Spleen (tissue), 11 donors: ENCODE results near the gene PNPO. TPM values are rescaled to one million over a fixed set of nuclear protein-coding genes. Genes with fewer than 3 reads are reported as not detected.

Experiments
- DNase-seq: peaks from one replicate; pipeline ENCODE4 v3.0.0-alpha.2; 2020
- H3K27ac ChIP-seq, 8 donors: fragments of 200-600 bp; sonication (generic) in 7 of 8; 1 replicate in 4 of 8; 2 replicates in 4 of 8; pipeline versions ENCODE4 v1.5.0 to v1.8.0; 2016 to 2021; ENCODE audit warnings: inconsistent platforms in 4 of 8, mild to moderate bottlenecking in 4 of 8, moderate library complexity in 1 of 8
- H3K27me3 ChIP-seq, 7 donors: fragments of 200-600 bp; sonication (generic) in 6 of 7; replicated peaks in 1 of 7; 1 replicate in 4 of 7; 2 replicates in 3 of 7; pipeline versions ENCODE4 v1.5.0 to v1.8.0; 2016 to 2021; ENCODE audit warnings: inconsistent platforms in 3 of 7, mild to moderate bottlenecking in 1 of 7
- H3K36me3 ChIP-seq, 6 donors: fragments of 200-600 bp; sonication (generic) in 5 of 6; 1 replicate in 4 of 6; 2 replicates in 2 of 6; pipeline versions ENCODE4 v1.5.0 to v1.8.0; 2016 to 2021; ENCODE audit warnings: inconsistent platforms in 2 of 6
- H3K4me1 ChIP-seq, 6 donors: fragments of 200-600 bp; sonication (generic) in 5 of 6; 1 replicate in 3 of 6; 2 replicates in 3 of 6; pipeline versions ENCODE4 v1.5.0 to v1.8.0; 2016 to 2021; ENCODE audit warnings: inconsistent platforms in 3 of 6
- H3K4me3 ChIP-seq, 8 donors: fragments of 200-600 bp; sonication (generic) in 7 of 8; 1 replicate in 4 of 8; 2 replicates in 4 of 8; pipeline versions ENCODE4 v1.5.0 to v1.8.0; 2016 to 2021; ENCODE audit warnings: inconsistent platforms in 4 of 8, mild to moderate bottlenecking in 4 of 8, moderate library complexity in 2 of 8
- H3K9me3 ChIP-seq, 8 donors: fragments of 200-600 bp; sonication (generic) in 7 of 8; 1 replicate in 4 of 8; 2 replicates in 4 of 8; pipeline versions ENCODE4 v1.5.0 to v1.8.0; 2016 to 2021; ENCODE audit warnings: inconsistent platforms in 4 of 8
- POLR2A ChIP-seq, 3 donors: fragments of 450-650 bp; IDR thresholded peaks; one replicate each; pipeline ENCODE4 v1.5.1; 2017; ENCODE audit warnings: antibody characterized with exemption in 3 of 3, mild to moderate bottlenecking in 1 of 3
- POLR2AphosphoS5 ChIP-seq, 3 donors: sonication (generic); formaldehyde crosslinking; IDR thresholded peaks; one replicate each; pipeline ENCODE4 v1.5.1; 2017; ENCODE audit warnings: antibody characterized with exemption in 3 of 3
- WGBS, 5 donors: extraction: QIAGEN DNeasy Blood & Tissue Kit in 3 of 5; methylation state at CpG; one replicate each; pipeline versions ENCODE4 v1.1.5 to v1.1.7; 2013 to 2018; 5-methylcytosine and 5-hydroxymethylcytosine counted together
- intact Hi-C: fragments of 100-400 bp; cut with DNase I; formaldehyde crosslinking; loops from one replicate; pipeline ENCODE4 v1.15.0; 2023; ENCODE audit warnings: low total_unique reads
- polyA plus RNA-seq, 3 donors: library from polyadenylated mRNA; stranded (reverse); fragments of 200-250 nt; gene quantifications; one replicate each; pipeline ENCODE4 v1.2.1, GENCODE V29; 2013
- total RNA-seq, 7 donors: library from RNA; depleted of rRNA in 3 of 7; stranded (reverse); fragments of >200 nt in 3 of 7; fragmentation: NEBNext Ultra II Directional in 4 of 7; extraction: Animal tissue kit (Norgen Biotek cat#: 25700) in 4 of 7; gene quantifications; one replicate each; pipeline versions ENCODE4 v1.1.0 to v1.2.1, GENCODE V29; 2016 to 2021
- TF ChIP-seq, protein P1 (sequence below), 11 experiments: fragments of 200-600 bp in 7 of 11; fragments of 450-650 bp in 4 of 11; sonication (generic) in 4 of 11; IDR thresholded peaks in 8 of 11; conservative IDR thresholded peaks in 3 of 11; 1 replicate in 7 of 11; 2 replicates in 4 of 11; pipeline versions ENCODE4 v1.4.0 to v1.8.0; 2016 to 2021; ENCODE audit warnings: antibody characterized with exemption in 11 of 11, inconsistent platforms in 4 of 11, mild to moderate bottlenecking in 1 of 11
- donor health status: healthy with polysubstance abuse.
- donor health status: DM: no; HTN: no; CAD: no; lungs with moderate emphysema.
- donor health status: DM: no; HTN: no; CAD: no.
- donor health status: Bipolar disorder and iron deficiency.
- donor health status: healthy.
- donor health status: DM: no; HTN: no; CAD: no.
- donor health status: DM: yes; HTN: yes; CAD: no.

PNPO gene
- total and polyA plus RNA-seq, 10 donors = 6.1 to 28.9 (median 26.6) TPM

DNA sequence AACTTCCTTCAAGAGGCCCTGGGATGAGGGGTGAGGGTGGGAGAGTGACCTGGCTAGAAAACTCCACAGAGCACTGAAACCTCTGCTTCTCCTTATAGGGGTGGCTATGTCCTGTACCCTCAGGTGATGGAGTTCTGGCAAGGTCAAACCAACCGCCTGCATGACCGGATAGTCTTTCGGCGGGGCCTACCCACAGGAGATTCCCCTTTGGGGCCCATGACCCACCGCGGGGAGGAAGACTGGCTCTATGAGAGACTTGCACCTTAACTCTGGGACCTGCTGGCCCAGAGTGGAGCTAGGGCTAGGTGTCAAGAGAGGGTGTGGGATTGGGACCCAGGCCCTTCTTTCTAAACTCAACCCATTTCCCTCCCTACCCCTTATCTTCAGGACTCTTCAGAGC lies 5.1 kb downstream of the PNPO start:
- Histone ChIP-seq H3K4me1 (peaks cover 15 to 78% (median 53%) of the 10 kb centered on the region in 6 donors), H3K27me3 (no peaks in the 10 kb centered on the region), H3K27ac (peak overlapping the region in 3 of 8 donors; percentile 34 to 57 (median 44)), H3K36me3 (peaks cover 0 to 51% (median 13%) of the 10 kb centered on the region in 6 donors), H3K9me3 (no peaks in the 10 kb centered on the region), H3K4me3 (no peak overlapping the region)
- no peak for DNase-seq
- WGBS, 5 donors = 87 to 100% (median 91%) methylated on average over 2 to 6 of the region's 6 CpGs
- intact Hi-C loops = no loop called here
- TF ChIP-seq, protein P1, sequence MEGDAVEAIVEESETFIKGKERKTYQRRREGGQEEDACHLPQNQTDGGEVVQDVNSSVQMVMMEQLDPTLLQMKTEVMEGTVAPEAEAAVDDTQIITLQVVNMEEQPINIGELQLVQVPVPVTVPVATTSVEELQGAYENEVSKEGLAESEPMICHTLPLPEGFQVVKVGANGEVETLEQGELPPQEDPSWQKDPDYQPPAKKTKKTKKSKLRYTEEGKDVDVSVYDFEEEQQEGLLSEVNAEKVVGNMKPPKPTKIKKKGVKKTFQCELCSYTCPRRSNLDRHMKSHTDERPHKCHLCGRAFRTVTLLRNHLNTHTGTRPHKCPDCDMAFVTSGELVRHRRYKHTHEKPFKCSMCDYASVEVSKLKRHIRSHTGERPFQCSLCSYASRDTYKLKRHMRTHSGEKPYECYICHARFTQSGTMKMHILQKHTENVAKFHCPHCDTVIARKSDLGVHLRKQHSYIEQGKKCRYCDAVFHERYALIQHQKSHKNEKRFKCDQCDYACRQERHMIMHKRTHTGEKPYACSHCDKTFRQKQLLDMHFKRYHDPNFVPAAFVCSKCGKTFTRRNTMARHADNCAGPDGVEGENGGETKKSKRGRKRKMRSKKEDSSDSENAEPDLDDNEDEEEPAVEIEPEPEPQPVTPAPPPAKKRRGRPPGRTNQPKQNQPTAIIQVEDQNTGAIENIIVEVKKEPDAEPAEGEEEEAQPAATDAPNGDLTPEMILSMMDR (IDR thresholded peaks at IDR 0.05 in 8 of 11, conservative IDR thresholded peaks at IDR 0.05 in 3 of 11) = no peak
- no peak for TF ChIP-seq POLR2A (IDR thresholded peaks at IDR 0.05)
- no peak for TF ChIP-seq POLR2AphosphoS5 (IDR thresholded peaks at IDR 0.05)

DNA sequence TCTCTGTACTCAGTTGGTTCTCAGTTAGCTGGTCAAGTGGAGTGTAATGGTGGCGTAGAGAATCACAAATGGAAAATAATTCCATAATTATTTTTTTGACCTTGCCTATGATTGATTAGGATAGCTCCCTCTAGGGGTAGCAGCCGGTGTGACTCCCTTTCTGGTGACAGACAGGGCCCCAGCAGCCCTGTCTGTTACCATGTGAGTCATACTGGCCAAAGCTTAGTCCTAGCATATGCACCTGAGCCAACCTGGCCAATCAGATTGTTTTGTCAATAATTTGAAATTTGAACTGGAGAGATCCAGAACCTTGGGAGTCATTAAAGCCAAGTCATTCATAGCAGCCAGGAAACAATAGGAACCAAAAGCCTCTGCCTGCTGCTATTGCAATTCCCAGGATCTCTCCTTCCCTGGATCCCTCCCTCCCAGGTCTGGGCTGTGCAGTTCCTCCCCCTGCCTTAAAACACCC lies 5.6 kb downstream of the PNPO start:
- Histone ChIP-seq H3K4me1 (peaks cover 15 to 74% (median 50%) of the 10 kb centered on the region in 6 donors), H3K27me3 (no peaks in the 10 kb centered on the region), H3K9me3 (no peaks in the 10 kb centered on the region), H3K27ac (peak overlapping the region in 1 of 8 donors; percentile 44), H3K4me3 (no peak overlapping the region), H3K36me3 (peaks cover 0 to 51% (median 13%) of the 10 kb centered on the region in 6 donors)
- WGBS, 5 donors = 21 to 37% (median 30%) methylated on average over 2 of the region's 2 CpGs
- TF ChIP-seq POLR2AphosphoS5 (IDR thresholded peaks at IDR 0.05) (no peak), POLR2A (IDR thresholded peaks at IDR 0.05) (no peak)
- TF ChIP-seq, protein P1 (IDR thresholded peaks at IDR 0.05 in 8 of 11, conservative IDR thresholded peaks at IDR 0.05 in 3 of 11) = peak; percentile 27 to 89 (median 81)
- no peak for DNase-seq
- intact Hi-C loops = no loop called here

DNA sequence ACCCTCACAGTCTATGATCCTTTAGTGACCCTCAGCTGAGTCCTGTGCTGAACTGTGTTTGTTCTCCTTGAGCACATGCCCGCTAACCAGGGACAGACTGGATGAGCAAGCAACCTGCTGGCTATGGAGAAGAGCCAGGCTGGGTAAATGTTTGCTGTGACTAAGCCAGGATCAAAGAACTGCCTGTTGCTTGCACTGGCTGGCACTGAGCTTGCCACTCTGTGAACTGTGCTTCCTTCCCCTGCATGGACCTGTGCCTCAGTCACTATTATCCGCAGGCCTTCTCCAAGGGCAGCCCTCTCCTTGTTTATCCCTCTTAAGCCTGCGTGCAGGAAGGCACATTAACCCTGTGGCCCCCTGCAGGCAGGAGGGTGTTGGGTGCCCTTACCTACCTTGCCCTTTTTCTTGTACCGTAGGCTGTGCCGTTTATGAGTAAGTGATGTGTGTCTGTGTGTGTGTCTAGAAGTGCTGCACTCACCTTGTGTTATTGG lies 7.4 kb downstream of the PNPO start:
- Histone ChIP-seq H3K36me3 (peaks cover 0 to 50% (median 13%) of the 10 kb centered on the region in 6 donors), H3K27me3 (no peaks in the 10 kb centered on the region), H3K4me3 (peak overlapping the region in 1 of 8 donors; percentile 61), H3K4me1 (peaks cover 9 to 56% (median 34%) of the 10 kb centered on the region in 6 donors), H3K9me3 (no peaks in the 10 kb centered on the region), H3K27ac (peak overlapping the region in 5 of 8 donors; percentile 14 to 82 (median 73))
- TF ChIP-seq, protein P1 (IDR thresholded peaks at IDR 0.05 in 8 of 11, conservative IDR thresholded peaks at IDR 0.05 in 3 of 11) = no peak
- TF ChIP-seq POLR2A (IDR thresholded peaks at IDR 0.05) (no peak), POLR2AphosphoS5 (IDR thresholded peaks at IDR 0.05) (no peak)
- 43 to 63% (median 54%) methylated on average over 5 of the region's 5 CpGs for WGBS, 5 donors
- intact Hi-C loops = no loop called here
- DNase-seq = no peak

DNA sequence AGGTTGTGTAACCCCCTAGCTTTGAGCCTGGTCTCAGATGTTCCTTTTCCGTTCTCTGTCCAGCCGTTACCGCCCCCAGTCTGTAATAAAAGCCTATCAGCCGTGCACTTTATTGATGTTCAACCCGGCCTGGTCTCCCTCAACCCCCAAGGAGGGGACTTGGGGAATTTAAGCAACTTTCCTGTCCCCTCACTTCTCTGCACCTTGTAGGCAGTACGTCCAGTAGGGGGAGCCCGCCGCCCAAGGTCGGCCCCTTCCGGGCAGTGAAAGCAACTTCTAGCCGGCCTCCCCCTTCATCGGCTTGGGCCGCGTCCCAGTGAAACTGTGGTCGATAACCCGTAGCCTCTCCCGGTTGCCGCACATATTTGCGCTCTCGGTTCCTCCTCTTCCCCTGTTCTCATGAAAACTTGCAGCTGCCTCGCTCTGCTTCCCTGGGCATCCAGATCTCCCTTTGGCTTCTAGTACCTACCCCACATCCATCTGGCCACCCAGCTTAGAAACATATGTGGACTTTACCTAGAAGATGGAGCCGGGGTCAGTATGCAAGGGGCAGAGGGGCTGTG lies 7.9 kb downstream of the PNPO start:
- 5 to 13% (median 6%) methylated on average over 21 to 22 of the region's 22 CpGs for WGBS, 5 donors
- peaks cover 9 to 51% (median 34%) of the 10 kb centered on the region in 6 donors for H3K4me1 ChIP-seq
- H3K27me3 ChIP-seq = no peaks in the 10 kb centered on the region
- intact Hi-C loops = no loop called here
- H3K36me3 ChIP-seq = peaks cover 0 to 45% (median 13%) of the 10 kb centered on the region in 6 donors
- peak overlapping the region in 5 of 8 donors; percentile 14 to 61 (median 18) for H3K4me3 ChIP-seq
- TF ChIP-seq, protein P1 (IDR thresholded peaks at IDR 0.05 in 8 of 11, conservative IDR thresholded peaks at IDR 0.05 in 3 of 11) = peak; percentile 55 to 93 (median 89)
- TF ChIP-seq POLR2AphosphoS5 (IDR thresholded peaks at IDR 0.05) = peak; percentile 47 to 64 (median 63)
- no peak for TF ChIP-seq POLR2A (IDR thresholded peaks at IDR 0.05)
- no peaks in the 10 kb centered on the region for H3K9me3 ChIP-seq
- H3K27ac ChIP-seq = peak overlapping the region in 7 of 8 donors; percentile 35 to 82 (median 69)
- peak; percentile 96 for DNase-seq
